HCT116 (cell line): ENCODE measurements around the gene TRMT1. TPM values are rescaled to one million over a fixed set of nuclear protein-coding genes. Genes with fewer than 3 reads are reported as not detected.

Experiments
- ATAC-seq: fragments of 200-7000 bp; cut with Tn5 transposase; 2 replicates; pipeline ENCODE4 v1.9.1; 2020; ENCODE audit warnings: mild to moderate bottlenecking, moderate library complexity
- BruUV-seq: library from RNA; stranded (reverse); fragments of 400-500 nt; replicated peaks from 2 replicates; lab custom pipeline; 2021; lab: Mats Ljungman, UMichigan
- CTCF ChIA-PET: fragments of 300-600 bp; sonication (Branson Sonifier 250); formaldehyde crosslinking; loops from one replicate; lab custom pipeline; 2021; ENCODE audit warnings: antibody characterized with exemption; lab: Charles Lee
- POLR2A ChIA-PET: fragments of 300-600, 350-600 bp; sonication (Branson Sonifier 250); formaldehyde crosslinking; loops from one replicate; lab custom pipeline; 2021; ENCODE audit warnings: antibody characterized with exemption; lab: Charles Lee
- RAD21 ChIA-PET, 2 experiments: fragments of 300-600 bp; sonication (Branson Sonifier 250); formaldehyde crosslinking; loops; one replicate each; lab custom pipeline; 2023; ENCODE audit warnings: low total read pairs in 2 of 2; ENCODE audit not compliant: uncharacterized antibody in 2 of 2, unreplicated experiment in 2 of 2, low non-redundant PET in 1 of 2; lab: Charles Lee
- DNase-seq: peaks from one replicate; pipeline ENCODE4 v3.0.0-alpha.2; 2010; ENCODE audit warnings: low read depth, low spot score
- H2AFZ ChIP-seq: fragments of 200-600 bp; shearing (Covaris generic), sonication (generic); 2 replicates; pipeline ENCODE4 v1.6.1; 2017; ENCODE audit warnings: low read depth, mixed run types, mixed read lengths, antibody characterized with exemption, low read length; ENCODE audit not compliant: poor library complexity, severe bottlenecking
- H3K27ac ChIP-seq: 2 replicates; pipeline ENCODE4 v1.5.1; 2012; ENCODE audit warnings: low read depth, low read length
- H3K27me3 ChIP-seq: fragments of 200-600 bp; sonication (generic); 2 replicates; pipeline ENCODE4 v1.6.1; 2016; ENCODE audit warnings: mixed run types, low read length, mixed read lengths; ENCODE audit not compliant: insufficient read depth
- H3K36me3 ChIP-seq, 2 experiments: fragments of 200-500 bp in 1 of 2; fragments of 200-600 bp in 1 of 2; sonication (Bioruptor generic) in 1 of 2; sonication (generic) in 1 of 2; 2 replicates each; pipeline versions ENCODE4 v1.5.1 to v1.6.1; 2014 to 2016; ENCODE audit warnings: low read length in 2 of 2, inconsistent platforms in 1 of 2, mixed read lengths in 1 of 2, mixed run types in 1 of 2; ENCODE audit not compliant: insufficient read depth in 2 of 2, control insufficient read depth in 1 of 2
- H3K4me1 ChIP-seq, 2 experiments: fragments of 200-600 bp in 1 of 2; sonication (generic) in 1 of 2; 2 replicates each; pipeline versions ENCODE4 v1.5.1 to v1.6.1; 2012 to 2017; ENCODE audit warnings: low read length in 2 of 2, inconsistent platforms in 1 of 2, mild to moderate bottlenecking in 1 of 2, mixed read lengths in 1 of 2, mixed run types in 1 of 2, moderate library complexity in 1 of 2; ENCODE audit not compliant: insufficient read depth in 2 of 2, control insufficient read depth in 1 of 2
- H3K4me2 ChIP-seq: fragments of 200-600 bp; sonication (generic); 2 replicates; pipeline ENCODE4 v1.6.1; 2017; ENCODE audit warnings: mixed run types, low read length, mixed read lengths
- H3K4me3 ChIP-seq, 2 experiments: fragments of 200-600 bp in 1 of 2; sonication (generic) in 1 of 2; replicated peaks in 1 of 2; 2 replicates each; pipeline ENCODE4 v1.5.1; 2011 to 2016; ENCODE audit warnings: low read length in 2 of 2, control low read depth in 1 of 2, low read depth in 1 of 2, mild to moderate bottlenecking in 1 of 2, mixed read lengths in 1 of 2, mixed run types in 1 of 2
- H3K79me2 ChIP-seq: fragments of 200-600 bp; sonication (generic); 2 replicates; pipeline ENCODE4 v1.6.1; 2017; ENCODE audit warnings: mild to moderate bottlenecking, mixed run types, low read length, moderate library complexity, mixed read lengths; ENCODE audit not compliant: insufficient read depth
- H3K9ac ChIP-seq: fragments of 200-600 bp; sonication (generic); 2 replicates; pipeline ENCODE4 v1.6.1; 2016; ENCODE audit warnings: low read length, mixed read lengths
- H3K9me2 ChIP-seq: fragments of 200-600 bp; sonication (generic), shearing (Covaris generic); 2 replicates; pipeline ENCODE4 v1.6.1; 2017; ENCODE audit warnings: mixed run types, mild to moderate bottlenecking, moderate library complexity; ENCODE audit not compliant: insufficient read depth
- H3K9me3 ChIP-seq, 2 experiments: fragments of 200-500 bp in 1 of 2; fragments of 200-600 bp in 1 of 2; sonication (Bioruptor generic) in 1 of 2; sonication (generic) in 1 of 2; 2 replicates each; pipeline ENCODE4 v1.6.1; 2014 to 2017; ENCODE audit warnings: low read length in 2 of 2, mixed read lengths in 2 of 2, inconsistent platforms in 1 of 2, low read depth in 1 of 2, mild to moderate bottlenecking in 1 of 2, mixed run types in 1 of 2, moderate library complexity in 1 of 2; ENCODE audit not compliant: control insufficient read depth in 1 of 2, insufficient read depth in 1 of 2
- H4K20me1 ChIP-seq: fragments of 200-600 bp; sonication (generic), shearing (Covaris generic); 2 replicates; pipeline ENCODE4 v1.6.1; 2017; ENCODE audit warnings: mixed run types, mild to moderate bottlenecking, moderate library complexity; ENCODE audit not compliant: insufficient read depth
- ELF1 ChIP-seq: IDR thresholded peaks from 2 replicates; pipeline ENCODE4 v1.6.1; 2012; ENCODE audit warnings: low read depth, borderline replicate concordance
- EZH2 ChIP-seq: fragments of 200-600 bp; sonication (generic); IDR thresholded peaks from 2 replicates; pipeline ENCODE4 v1.6.1; 2017; ENCODE audit warnings: antibody characterized with exemption, mixed run types
- FOSL1 ChIP-seq: IDR thresholded peaks from 2 replicates; pipeline ENCODE4 v1.6.1; 2012; ENCODE audit warnings: low read depth
- MAX ChIP-seq: IDR thresholded peaks from 2 replicates; pipeline ENCODE4 v1.6.1; 2012
- POLR2A ChIP-seq: IDR thresholded peaks from 2 replicates; pipeline ENCODE4 v1.7.0; 2011; ENCODE audit warnings: borderline replicate concordance; ENCODE audit not compliant: insufficient read depth, insufficient read length; ENCODE audit errors: extremely low read depth
- POLR2AphosphoS5 ChIP-seq: IDR thresholded peaks from 2 replicates; pipeline ENCODE4 v1.6.1; 2011; ENCODE audit warnings: mild to moderate bottlenecking, low read depth, low read length, moderate library complexity
- RAD21 ChIP-seq: IDR thresholded peaks from 2 replicates; pipeline ENCODE4 v1.6.1; 2012; ENCODE audit warnings: low read depth, mild to moderate bottlenecking
- YY1 ChIP-seq: IDR thresholded peaks from 2 replicates; pipeline ENCODE4 v1.6.1; 2011; ENCODE audit warnings: low read length, low read depth, moderate library complexity, mild to moderate bottlenecking; ENCODE audit not compliant: insufficient replicate concordance; ENCODE audit errors: extremely low read depth
- ZFX ChIP-seq: fragments of 450-650 bp; IDR thresholded peaks from 2 replicates; pipeline ENCODE4 v1.6.1; 2017
- intact Hi-C: fragments of 100-400 bp; cut with micrococcal nuclease; formaldehyde crosslinking; loops from 2 replicates; pipeline ENCODE4 v1.10.0; 2022
- total RNA-seq: library from RNA; stranded (reverse); gene quantifications from one replicate; pipeline ENCODE4 v1.2.1, GENCODE V29; 2021; ENCODE audit not compliant: unreplicated experiment
- TF ChIP-seq, protein P1 (sequence below), 3 experiments: fragments of 200-600 bp in 1 of 3; sonication (generic) in 1 of 3; IDR thresholded peaks in 2 of 3; conservative IDR thresholded peaks in 1 of 3; 2 replicates each; pipeline ENCODE4 v1.5.1; 2012 to 2017; ENCODE audit warnings: low read depth in 2 of 3, low read length in 2 of 3, antibody characterized with exemption in 1 of 3, borderline replicate concordance in 1 of 3, control low read depth in 1 of 3, mild to moderate bottlenecking in 1 of 3, mixed read lengths in 1 of 3, mixed run types in 1 of 3, moderate library complexity in 1 of 3; ENCODE audit not compliant: insufficient read depth in 1 of 3
- TF ChIP-seq, protein P2 (sequence below): IDR thresholded peaks from 2 replicates; pipeline ENCODE4 v1.6.1; 2011; ENCODE audit warnings: mild to moderate bottlenecking, low read length, moderate library complexity; ENCODE audit not compliant: insufficient replicate concordance; ENCODE audit errors: extremely low read depth

The TRMT1 gene
- total RNA-seq, 1 experiment from 2014 or later = 84.4 TPM

- RAD21 ChIA-PET = no interaction called here
- TF ChIP-seq EZH2 (no peak), POLR2AphosphoS5 (no peak), YY1 (no peak), ELF1 (no peak)
- Histone ChIP-seq H3K4me2 (no peak overlapping the region), H3K4me1 (peaks cover 2 to 33% of the 10 kb centered on the region in 2 experiments; a peak in 3 of 4 replicates), H3K27me3 (no peaks in the 10 kb centered on the region), H3K9ac (no peak overlapping the region), H3K36me3 (peaks cover 3 to 8% of the 10 kb centered on the region in 2 experiments; a peak in 3 of 4 replicates), H3K27ac (no peak overlapping the region), H3K9me2 (no peaks in the 10 kb centered on the region), H3K79me2 (peaks cover 98% of the 10 kb centered on the region), H2AFZ (no peak overlapping the region), H4K20me1 (0 out of 2 replicates have a peak, but pooled peaks cover 12% of the 10 kb centered on the region), H3K9me3 (no peaks in the 10 kb centered on the region), H3K4me3 (no peak overlapping the region)
- POLR2A ChIA-PET = interaction anchor here (0.6 to 1.4 kb wide), 2 partner anchors 23 to 404 kb away, joined by 3 to 5 read pairs; partner anchors contain the start of genes IER2 and STX10
- BruUV-seq = no TSS peak
- intact Hi-C loops = no loop called here
- ATAC-seq (no peak), DNase-seq (no peak)
- CTCF ChIA-PET = no interaction called here
Observed at GRCh38 chr19:13127051-13127450, 10.5 kb upstream of the TRMT1 start.

DNA sequence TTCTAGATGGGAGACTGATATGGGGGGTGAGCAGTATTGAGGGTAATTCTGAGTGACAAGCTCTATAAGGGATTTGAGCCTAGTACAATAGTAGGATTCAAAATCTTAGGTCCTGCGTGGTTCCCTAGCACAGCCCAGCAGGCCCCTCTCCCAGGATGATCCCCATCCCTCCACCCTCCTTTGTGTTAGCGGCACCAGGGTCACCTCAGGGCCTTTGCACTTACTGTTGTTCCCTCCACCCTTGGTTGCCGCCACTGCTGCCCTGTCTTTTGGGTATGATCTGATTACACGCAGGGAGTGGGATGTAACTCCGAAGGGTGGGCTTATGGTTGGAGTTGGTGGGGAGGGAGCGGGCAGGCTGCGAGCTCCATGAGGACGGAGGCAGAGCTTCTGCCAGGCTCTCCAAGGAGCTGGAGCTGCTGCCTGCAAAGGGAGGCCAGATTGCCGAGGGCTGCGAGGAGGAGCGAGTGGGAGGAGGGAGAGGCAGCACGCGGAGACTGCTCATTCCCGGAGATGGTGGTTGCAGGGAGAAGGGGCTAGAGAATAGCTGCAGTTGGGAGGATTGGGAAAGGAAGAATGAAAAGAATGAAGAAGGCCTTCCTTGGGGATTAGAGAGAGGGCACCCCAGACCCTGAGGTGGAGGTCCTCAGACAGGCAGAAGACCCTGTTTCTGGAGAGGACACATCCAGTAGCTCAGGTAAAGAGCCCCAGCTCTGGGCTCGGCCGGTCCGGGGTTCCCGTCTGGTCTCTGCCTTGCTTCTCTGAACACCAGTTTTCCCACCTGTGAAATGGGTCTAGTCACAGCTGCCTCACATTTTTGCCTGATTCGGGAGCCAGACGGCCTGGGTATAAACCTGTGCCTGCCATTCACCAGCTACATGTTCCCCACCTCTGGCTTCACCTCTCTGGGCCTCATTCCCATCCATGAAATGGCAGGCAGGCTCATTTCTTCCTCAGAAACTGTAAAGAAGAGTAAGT lies 6.7 kb upstream of the TRMT1 start:
- ChIA-PET CTCF (no interaction called here), RAD21 (no interaction called here), POLR2A (no interaction called here)
- H2AFZ ChIP-seq = no peak overlapping the region
- H3K27me3 ChIP-seq = no peaks in the 10 kb centered on the region
- peaks cover 100% of the 10 kb centered on the region for H3K79me2 ChIP-seq
- no peak overlapping the region for H3K4me2 ChIP-seq
- H3K9me2 ChIP-seq = no peaks in the 10 kb centered on the region
- no peaks in the 10 kb centered on the region for H3K9me3 ChIP-seq
- H3K9ac ChIP-seq = no peak overlapping the region
- H3K27ac ChIP-seq = no peak overlapping the region
- no peak overlapping the region for H3K4me3 ChIP-seq
- peaks cover 9 to 31% of the 10 kb centered on the region in 2 experiments; a peak in 3 of 4 replicates for H3K36me3 ChIP-seq
- BruUV-seq = no TSS peak
- TF ChIP-seq MAX (no peak), FOSL1 (no peak), RAD21 (no peak), ZFX (no peak), POLR2A (no peak)
- TF ChIP-seq, protein P1, sequence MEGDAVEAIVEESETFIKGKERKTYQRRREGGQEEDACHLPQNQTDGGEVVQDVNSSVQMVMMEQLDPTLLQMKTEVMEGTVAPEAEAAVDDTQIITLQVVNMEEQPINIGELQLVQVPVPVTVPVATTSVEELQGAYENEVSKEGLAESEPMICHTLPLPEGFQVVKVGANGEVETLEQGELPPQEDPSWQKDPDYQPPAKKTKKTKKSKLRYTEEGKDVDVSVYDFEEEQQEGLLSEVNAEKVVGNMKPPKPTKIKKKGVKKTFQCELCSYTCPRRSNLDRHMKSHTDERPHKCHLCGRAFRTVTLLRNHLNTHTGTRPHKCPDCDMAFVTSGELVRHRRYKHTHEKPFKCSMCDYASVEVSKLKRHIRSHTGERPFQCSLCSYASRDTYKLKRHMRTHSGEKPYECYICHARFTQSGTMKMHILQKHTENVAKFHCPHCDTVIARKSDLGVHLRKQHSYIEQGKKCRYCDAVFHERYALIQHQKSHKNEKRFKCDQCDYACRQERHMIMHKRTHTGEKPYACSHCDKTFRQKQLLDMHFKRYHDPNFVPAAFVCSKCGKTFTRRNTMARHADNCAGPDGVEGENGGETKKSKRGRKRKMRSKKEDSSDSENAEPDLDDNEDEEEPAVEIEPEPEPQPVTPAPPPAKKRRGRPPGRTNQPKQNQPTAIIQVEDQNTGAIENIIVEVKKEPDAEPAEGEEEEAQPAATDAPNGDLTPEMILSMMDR (IDR thresholded peaks at IDR 0.05 in 2 of 3, conservative IDR thresholded peaks at IDR 0.05 in 1 of 3; ENCODE audit: borderline replicate concordance in 1 of 3, insufficient read depth in 1 of 3, low read depth in 2 of 3, low read length in 2 of 3) = no peak
- TF ChIP-seq, protein P2, sequence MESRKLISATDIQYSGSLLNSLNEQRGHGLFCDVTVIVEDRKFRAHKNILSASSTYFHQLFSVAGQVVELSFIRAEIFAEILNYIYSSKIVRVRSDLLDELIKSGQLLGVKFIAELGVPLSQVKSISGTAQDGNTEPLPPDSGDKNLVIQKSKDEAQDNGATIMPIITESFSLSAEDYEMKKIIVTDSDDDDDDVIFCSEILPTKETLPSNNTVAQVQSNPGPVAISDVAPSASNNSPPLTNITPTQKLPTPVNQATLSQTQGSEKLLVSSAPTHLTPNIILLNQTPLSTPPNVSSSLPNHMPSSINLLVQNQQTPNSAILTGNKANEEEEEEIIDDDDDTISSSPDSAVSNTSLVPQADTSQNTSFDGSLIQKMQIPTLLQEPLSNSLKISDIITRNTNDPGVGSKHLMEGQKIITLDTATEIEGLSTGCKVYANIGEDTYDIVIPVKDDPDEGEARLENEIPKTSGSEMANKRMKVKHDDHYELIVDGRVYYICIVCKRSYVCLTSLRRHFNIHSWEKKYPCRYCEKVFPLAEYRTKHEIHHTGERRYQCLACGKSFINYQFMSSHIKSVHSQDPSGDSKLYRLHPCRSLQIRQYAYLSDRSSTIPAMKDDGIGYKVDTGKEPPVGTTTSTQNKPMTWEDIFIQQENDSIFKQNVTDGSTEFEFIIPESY = no peak
- ATAC-seq (no peak), DNase-seq (no peak)
- peaks cover 12 to 44% of the 10 kb centered on the region in 2 experiments; a peak in 3 of 4 replicates for H3K4me1 ChIP-seq
- intact Hi-C loops = no loop called here
- H4K20me1 ChIP-seq = peaks cover 24% of the 10 kb centered on the region; the same call in 1 of the 2 replicates
